ENCODE data around the gene CAMKMT.
A peak's percentile ranks its signal among the peaks of the same experiment; 100 is the strongest.

The CAMKMT gene

DNA sequence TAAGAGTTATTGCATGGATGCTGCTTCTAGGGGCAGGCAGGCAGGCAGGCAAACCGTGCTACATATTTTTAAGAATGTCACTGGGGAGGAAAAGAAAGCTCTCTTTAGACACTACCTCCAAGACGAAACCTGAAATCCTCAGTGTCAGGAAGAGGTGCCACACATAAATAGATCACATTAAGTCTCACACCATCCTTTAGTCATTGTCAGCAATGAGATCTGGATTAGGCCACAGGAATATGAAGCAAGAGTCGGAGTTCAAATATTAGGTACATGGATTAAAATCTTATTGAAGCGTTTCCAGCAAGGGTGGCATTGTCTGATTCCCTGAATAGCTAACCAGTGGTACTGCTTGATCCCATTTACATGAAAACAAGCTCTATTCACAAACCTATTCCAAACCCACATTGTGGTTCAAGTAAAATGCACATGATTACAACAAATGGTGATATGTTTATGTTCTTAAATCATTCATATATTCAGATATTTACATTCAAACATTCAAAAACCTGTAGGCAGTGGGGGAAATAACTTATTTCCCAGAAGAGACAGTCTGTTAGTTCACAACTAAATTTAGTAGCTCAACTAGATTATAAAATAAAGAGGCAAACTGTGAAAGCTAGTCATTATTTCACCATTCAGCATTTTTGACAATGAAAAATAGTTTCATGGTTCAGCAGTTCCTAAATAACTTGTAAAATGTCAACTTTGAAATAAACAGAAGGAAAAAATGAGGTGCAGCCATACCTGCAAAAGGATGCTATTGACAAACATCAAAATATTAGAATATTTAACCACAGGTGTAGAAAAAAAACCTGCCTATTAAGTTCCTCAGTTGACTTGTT lies 384.4 kb downstream of the CAMKMT start:
- DNase-seq (ENCODE audit: low spot score): no peak
- no peaks in the 10 kb centered on the region for H3K9me3 ChIP-seq (ENCODE audit: severe bottlenecking)
- H3K27me3 ChIP-seq (ENCODE audit: insufficient read depth, poor library complexity, severe bottlenecking): no peaks in the 10 kb centered on the region
- no peak for TF ChIP-seq CTCF (IDR thresholded peaks at IDR 0.05; ENCODE audit: poor library complexity, severe bottlenecking)
- H3K27ac ChIP-seq (ENCODE audit: poor library complexity, severe bottlenecking): no peak overlapping the region
- H3K4me1 ChIP-seq (ENCODE audit: insufficient read depth, poor library complexity, severe bottlenecking): peaks cover 6% of the 10 kb centered on the region
- ATAC-seq (ENCODE audit: low read depth): no peak
- no peaks in the 10 kb centered on the region for H3K36me3 ChIP-seq (ENCODE audit: low read depth)
- H3K4me3 ChIP-seq (ENCODE audit: severe bottlenecking): no peak overlapping the region

DNA sequence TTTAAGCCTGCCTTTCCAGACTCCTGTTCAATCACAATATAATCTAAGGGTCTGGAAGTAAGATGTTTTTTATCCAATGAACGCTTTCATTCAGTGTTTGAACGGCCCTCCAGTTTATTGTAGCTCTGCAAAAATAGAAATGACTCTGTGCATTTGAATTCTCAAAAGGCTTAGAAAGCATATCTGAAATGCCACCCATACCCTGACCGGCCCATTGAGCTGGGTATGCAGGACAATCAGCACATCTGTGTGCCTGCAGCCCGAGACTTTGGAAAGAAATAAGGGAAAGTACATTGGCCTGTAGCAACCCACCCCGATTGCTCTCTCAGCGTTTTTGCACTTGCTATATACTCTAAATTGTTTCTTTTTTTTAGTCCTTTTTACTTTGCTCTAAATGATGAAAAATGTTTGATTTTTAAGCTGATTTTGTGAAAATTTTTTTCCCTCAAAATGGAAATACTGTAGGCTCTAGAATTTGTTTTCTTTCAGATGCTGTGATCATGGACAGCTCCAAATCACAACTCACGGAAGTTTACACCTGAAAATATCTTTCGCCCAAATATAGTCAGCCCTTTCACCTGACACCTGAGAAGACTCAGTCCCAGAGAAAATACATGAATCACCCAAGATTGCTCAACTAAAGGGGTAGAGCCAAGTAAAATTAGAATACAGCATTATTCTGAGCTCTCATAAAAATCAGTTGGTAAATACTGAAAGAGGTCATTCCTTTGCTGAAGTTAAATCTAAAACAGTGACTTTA lies 385.3 kb downstream of the CAMKMT start:
- Histone ChIP-seq H3K9me3 (ENCODE audit: severe bottlenecking) (no peaks in the 10 kb centered on the region), H3K27ac (ENCODE audit: poor library complexity, severe bottlenecking) (no peak overlapping the region), H3K4me1 (ENCODE audit: insufficient read depth, poor library complexity, severe bottlenecking) (peaks cover 6% of the 10 kb centered on the region), H3K27me3 (ENCODE audit: insufficient read depth, poor library complexity, severe bottlenecking) (no peaks in the 10 kb centered on the region), H3K4me3 (ENCODE audit: severe bottlenecking) (no peak overlapping the region), H3K36me3 (ENCODE audit: low read depth) (no peaks in the 10 kb centered on the region)
- no peak for DNase-seq (ENCODE audit: low spot score)
- ATAC-seq (ENCODE audit: low read depth): peak; percentile 98
- TF ChIP-seq CTCF (IDR thresholded peaks at IDR 0.05; ENCODE audit: poor library complexity, severe bottlenecking): no peak

DNA sequence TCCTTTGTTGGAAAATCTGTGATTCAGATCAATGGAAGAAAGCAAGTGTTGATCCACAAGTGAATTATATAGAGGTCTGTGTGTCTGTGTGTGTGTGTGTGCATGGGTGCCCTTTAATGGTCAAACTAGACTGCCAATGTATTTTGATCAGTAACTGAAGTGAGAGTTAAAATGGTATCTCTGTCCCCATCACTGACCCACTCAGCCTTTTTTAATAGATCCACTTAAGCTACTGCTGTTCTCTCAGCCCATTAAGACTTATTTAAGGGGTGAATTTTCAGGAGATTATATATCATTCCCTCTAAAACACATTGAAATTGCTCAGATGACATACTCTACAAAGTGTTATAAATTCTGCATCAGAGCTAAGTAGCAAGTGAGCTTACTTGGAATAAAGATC lies 386.0 kb downstream of the CAMKMT start:
- H3K36me3 ChIP-seq (ENCODE audit: low read depth): no peaks in the 10 kb centered on the region
- DNase-seq (ENCODE audit: low spot score) (no peak), ATAC-seq (ENCODE audit: low read depth) (no peak)
- H3K9me3 ChIP-seq (ENCODE audit: severe bottlenecking): no peaks in the 10 kb centered on the region
- H3K27ac ChIP-seq (ENCODE audit: poor library complexity, severe bottlenecking): no peak overlapping the region
- TF ChIP-seq CTCF (IDR thresholded peaks at IDR 0.05; ENCODE audit: poor library complexity, severe bottlenecking): no peak
- H3K4me1 ChIP-seq (ENCODE audit: insufficient read depth, poor library complexity, severe bottlenecking): peaks cover 6% of the 10 kb centered on the region
- no peak overlapping the region for H3K4me3 ChIP-seq (ENCODE audit: severe bottlenecking)
- H3K27me3 ChIP-seq (ENCODE audit: insufficient read depth, poor library complexity, severe bottlenecking): no peaks in the 10 kb centered on the region

DNA sequence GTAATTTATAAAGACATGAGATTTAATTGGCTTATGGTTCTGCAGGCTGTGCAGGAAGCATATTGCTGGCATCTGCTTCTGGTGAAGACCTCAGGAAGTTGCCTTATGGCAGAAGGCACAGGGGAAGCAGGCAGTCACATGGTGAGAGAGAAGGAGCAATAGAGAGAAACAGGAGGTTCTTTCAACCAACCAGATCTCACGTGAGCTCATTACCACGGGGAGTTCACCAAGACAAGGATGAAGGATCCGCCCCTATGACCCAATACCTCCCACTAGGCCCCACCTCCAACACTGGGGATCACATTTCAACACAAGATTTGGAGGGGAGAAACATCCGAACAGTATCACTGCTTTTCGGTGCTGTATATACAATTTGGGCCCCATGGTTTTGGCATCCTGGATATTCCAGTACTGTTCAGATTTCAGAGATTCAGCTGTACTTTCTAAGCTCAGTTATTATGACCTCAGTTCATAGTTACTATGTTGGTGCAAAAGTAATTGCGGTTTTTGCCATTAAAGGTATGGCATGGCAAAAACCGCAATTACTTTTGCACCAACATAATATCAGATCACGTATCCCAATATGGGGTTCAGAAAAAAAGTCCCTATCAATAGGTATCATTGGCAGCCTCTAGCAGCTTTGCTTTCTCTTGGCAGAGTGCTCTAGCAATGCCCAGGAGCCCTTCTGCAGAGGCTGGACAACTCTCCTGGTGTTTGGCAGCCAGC lies 390.2 kb downstream of the CAMKMT start:
- no peak for DNase-seq (ENCODE audit: low spot score)
- no peaks in the 10 kb centered on the region for H3K36me3 ChIP-seq (ENCODE audit: low read depth)
- peaks cover 6% of the 10 kb centered on the region for H3K4me1 ChIP-seq (ENCODE audit: insufficient read depth, poor library complexity, severe bottlenecking)
- H3K4me3 ChIP-seq (ENCODE audit: severe bottlenecking): no peak overlapping the region
- no peaks in the 10 kb centered on the region for H3K9me3 ChIP-seq (ENCODE audit: severe bottlenecking)
- no peaks in the 10 kb centered on the region for H3K27me3 ChIP-seq (ENCODE audit: insufficient read depth, poor library complexity, severe bottlenecking)
- no peak for TF ChIP-seq CTCF (IDR thresholded peaks at IDR 0.05; ENCODE audit: poor library complexity, severe bottlenecking)
- H3K27ac ChIP-seq (ENCODE audit: poor library complexity, severe bottlenecking): no peak overlapping the region
- ATAC-seq (ENCODE audit: low read depth): no peak

All from RWPE2 (cell line).